GM23338 (cell line): ENCODE data around the gene LRFN3.

Experiments
- CREB1 ChIP-seq: fragments of 250-450 bp; sonication (Bioruptor Pico); IDR thresholded peaks from 2 replicates; pipeline ENCODE4 v1.5.0; 2020; ENCODE audit warnings: low read depth, mild to moderate bottlenecking, moderate library complexity
- CTCF ChIP-seq, 2 experiments: fragments of 200-600 bp in 1 of 2; sonication (generic) in 1 of 2; conservative IDR thresholded peaks; 2 replicates each; pipeline versions ENCODE4 v1.5.1 to v1.6.1; 2016 to 2017; ENCODE audit warnings: antibody characterized with exemption in 2 of 2, low read depth in 2 of 2, mild to moderate bottlenecking in 2 of 2, moderate library complexity in 1 of 2
- ETS1 ChIP-seq: IDR thresholded peaks from 2 replicates; pipeline ENCODE4 v1.6.1; 2016; ENCODE audit warnings: antibody characterized with exemption
- EZH2 ChIP-seq: fragments of 200-600 bp; sonication (generic); IDR thresholded peaks from one replicate; pipeline ENCODE4 v1.8.0; 2017; ENCODE audit warnings: antibody characterized with exemption, mild to moderate bottlenecking, low read depth; ENCODE audit not compliant: unreplicated experiment
- EZH2phosphoT487 ChIP-seq: fragments of 200-600 bp; sonication (generic); IDR thresholded peaks from one replicate; pipeline ENCODE4 v1.8.1; 2018; ENCODE audit warnings: antibody characterized with exemption; ENCODE audit not compliant: unreplicated experiment
- JUNB ChIP-seq: IDR thresholded peaks from one replicate; pipeline ENCODE4 v1.6.1; 2016; ENCODE audit warnings: antibody characterized with exemption; ENCODE audit not compliant: unreplicated experiment
- NANOG ChIP-seq: IDR thresholded peaks from 2 replicates; pipeline ENCODE4 v1.6.1; 2016; ENCODE audit warnings: antibody characterized with exemption, borderline replicate concordance
- POLR2AphosphoS5 ChIP-seq: IDR thresholded peaks from 2 replicates; pipeline ENCODE4 v1.6.1; 2016; ENCODE audit warnings: antibody characterized with exemption, low read depth
- REST ChIP-seq: IDR thresholded peaks from one replicate; pipeline ENCODE4 v1.6.1; 2018; ENCODE audit warnings: antibody characterized with exemption; ENCODE audit not compliant: unreplicated experiment
- STAT1 ChIP-seq: IDR thresholded peaks from one replicate; pipeline ENCODE4 v1.6.1; 2016; ENCODE audit warnings: antibody characterized with exemption; ENCODE audit not compliant: unreplicated experiment
- ZNF331 ChIP-seq: fragments of 250-450 bp; sonication (Bioruptor Pico); IDR thresholded peaks from 2 replicates; pipeline ENCODE4 v1.5.0; 2020; ENCODE audit warnings: low read depth, mild to moderate bottlenecking, moderate library complexity

- TF ChIP-seq CTCF (conservative IDR thresholded peaks at IDR 0.05; ENCODE audit: low read depth in 2 of 2) (no peak), EZH2phosphoT487 (no peak), EZH2 (no peak), NANOG (no peak), POLR2AphosphoS5 (no peak), REST (no peak), ZNF331 (CRISPR knock-in tag) (no peak), JUNB (no peak), CREB1 (CRISPR knock-in tag) (no peak), ETS1 (no peak), STAT1 (no peak)
These were observed 54.0 kb downstream of the LRFN3 start for GRCh38 chr19:35990156-35990555.
